Osteocyte (in vitro differentiated cells): Measurements from ENCODE around the gene AVP. TPM values are rescaled to one million over a fixed set of nuclear protein-coding genes. Genes with fewer than 3 reads are reported as not detected.

Source experiments
- DNase-seq: peaks from one replicate; pipeline ENCODE4 v3.0.0; 2021; ENCODE audit warnings: mixed read lengths; ENCODE audit not compliant: unreplicated experiment; ENCODE audit errors: extremely low spot score
- H3K27ac Mint-ChIP-seq: one replicate; pipeline ENCODE4 v1.8.0; 2021; ENCODE audit warnings: mild to moderate bottlenecking, mixed read lengths; ENCODE audit not compliant: unreplicated experiment
- H3K27me3 Mint-ChIP-seq: one replicate; pipeline ENCODE4 v1.8.0; 2021; ENCODE audit warnings: mixed read lengths; ENCODE audit not compliant: unreplicated experiment
- H3K36me3 Mint-ChIP-seq: one replicate; pipeline ENCODE4 v1.8.0; 2021; ENCODE audit warnings: mixed read lengths; ENCODE audit not compliant: unreplicated experiment
- H3K4me1 Mint-ChIP-seq: one replicate; pipeline ENCODE4 v1.8.0; 2021; ENCODE audit warnings: mixed read lengths; ENCODE audit not compliant: unreplicated experiment
- H3K4me3 Mint-ChIP-seq: one replicate; pipeline ENCODE4 v1.8.0; 2021; ENCODE audit warnings: mild to moderate bottlenecking, moderate library complexity, mixed read lengths; ENCODE audit not compliant: unreplicated experiment
- H3K9me3 Mint-ChIP-seq: one replicate; pipeline ENCODE4 v1.8.0; 2021; ENCODE audit warnings: mixed read lengths; ENCODE audit not compliant: unreplicated experiment
- total RNA-seq: library from RNA; stranded (reverse); gene quantifications from 2 replicates; pipeline ENCODE4 v1.2.1, GENCODE V29; 2021
- TF ChIP-seq, protein P1 (sequence below): fragments of 200-600 bp; sonication (generic); IDR thresholded peaks from 2 replicates; pipeline ENCODE4 v1.5.0; 2021; ENCODE audit warnings: antibody characterized with exemption, mild to moderate bottlenecking, moderate library complexity

AVP gene
- total RNA-seq, 1 donor from 2014 or later, result not detected

DNA sequence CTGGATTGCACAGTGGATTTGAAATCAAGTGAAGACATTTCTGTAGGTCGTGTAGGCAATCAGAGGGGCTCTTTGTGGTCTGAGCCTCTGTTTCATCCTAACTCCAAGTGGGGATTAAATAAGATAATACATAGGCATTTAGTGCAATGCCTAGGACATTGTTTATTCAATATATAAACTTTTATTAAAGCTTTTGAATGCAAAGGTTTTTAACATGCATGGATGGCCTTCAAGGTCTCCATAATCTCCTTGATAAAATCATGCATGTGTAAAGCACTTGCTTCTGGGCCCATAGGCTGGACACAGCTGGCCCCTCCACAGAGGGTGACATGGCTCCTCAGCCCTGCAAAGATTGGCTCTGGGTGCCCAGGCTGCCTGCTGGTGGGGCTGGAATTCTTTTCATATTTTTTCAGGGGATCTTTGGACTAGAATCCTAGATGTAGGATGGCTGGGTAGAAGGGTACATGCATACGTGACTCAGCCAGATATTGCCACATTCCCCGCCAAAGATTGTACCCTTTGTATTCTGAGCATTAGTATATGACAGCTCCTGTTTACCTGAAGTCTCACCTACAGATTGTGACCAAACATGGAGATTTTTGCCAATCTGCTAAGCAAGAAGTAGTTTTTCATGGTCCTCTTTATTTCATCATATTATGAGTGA, 19.0 kb upstream of the AVP start:
- no peak for DNase-seq
- Mint-ChIP-seq H3K36me3 (peaks cover 3% of the 10 kb centered on the region), H3K4me1 (no peaks in the 10 kb centered on the region), H3K4me3 (no peak overlapping the region), H3K27me3 (no peaks in the 10 kb centered on the region), H3K27ac (no peak overlapping the region), H3K9me3 (no peaks in the 10 kb centered on the region)
- TF ChIP-seq, protein P1, sequence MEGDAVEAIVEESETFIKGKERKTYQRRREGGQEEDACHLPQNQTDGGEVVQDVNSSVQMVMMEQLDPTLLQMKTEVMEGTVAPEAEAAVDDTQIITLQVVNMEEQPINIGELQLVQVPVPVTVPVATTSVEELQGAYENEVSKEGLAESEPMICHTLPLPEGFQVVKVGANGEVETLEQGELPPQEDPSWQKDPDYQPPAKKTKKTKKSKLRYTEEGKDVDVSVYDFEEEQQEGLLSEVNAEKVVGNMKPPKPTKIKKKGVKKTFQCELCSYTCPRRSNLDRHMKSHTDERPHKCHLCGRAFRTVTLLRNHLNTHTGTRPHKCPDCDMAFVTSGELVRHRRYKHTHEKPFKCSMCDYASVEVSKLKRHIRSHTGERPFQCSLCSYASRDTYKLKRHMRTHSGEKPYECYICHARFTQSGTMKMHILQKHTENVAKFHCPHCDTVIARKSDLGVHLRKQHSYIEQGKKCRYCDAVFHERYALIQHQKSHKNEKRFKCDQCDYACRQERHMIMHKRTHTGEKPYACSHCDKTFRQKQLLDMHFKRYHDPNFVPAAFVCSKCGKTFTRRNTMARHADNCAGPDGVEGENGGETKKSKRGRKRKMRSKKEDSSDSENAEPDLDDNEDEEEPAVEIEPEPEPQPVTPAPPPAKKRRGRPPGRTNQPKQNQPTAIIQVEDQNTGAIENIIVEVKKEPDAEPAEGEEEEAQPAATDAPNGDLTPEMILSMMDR, result no peak

- no peak for DNase-seq
- Mint-ChIP-seq H3K36me3 (peaks cover 3% of the 10 kb centered on the region), H3K4me3 (no peak overlapping the region), H3K9me3 (no peaks in the 10 kb centered on the region), H3K27me3 (no peaks in the 10 kb centered on the region), H3K27ac (no peak overlapping the region), H3K4me1 (no peaks in the 10 kb centered on the region)
- TF ChIP-seq, protein P1, result no peak
Measured at GRCh38 chr20:3102575-3103368, 18.2 kb upstream of the AVP start.

DNA sequence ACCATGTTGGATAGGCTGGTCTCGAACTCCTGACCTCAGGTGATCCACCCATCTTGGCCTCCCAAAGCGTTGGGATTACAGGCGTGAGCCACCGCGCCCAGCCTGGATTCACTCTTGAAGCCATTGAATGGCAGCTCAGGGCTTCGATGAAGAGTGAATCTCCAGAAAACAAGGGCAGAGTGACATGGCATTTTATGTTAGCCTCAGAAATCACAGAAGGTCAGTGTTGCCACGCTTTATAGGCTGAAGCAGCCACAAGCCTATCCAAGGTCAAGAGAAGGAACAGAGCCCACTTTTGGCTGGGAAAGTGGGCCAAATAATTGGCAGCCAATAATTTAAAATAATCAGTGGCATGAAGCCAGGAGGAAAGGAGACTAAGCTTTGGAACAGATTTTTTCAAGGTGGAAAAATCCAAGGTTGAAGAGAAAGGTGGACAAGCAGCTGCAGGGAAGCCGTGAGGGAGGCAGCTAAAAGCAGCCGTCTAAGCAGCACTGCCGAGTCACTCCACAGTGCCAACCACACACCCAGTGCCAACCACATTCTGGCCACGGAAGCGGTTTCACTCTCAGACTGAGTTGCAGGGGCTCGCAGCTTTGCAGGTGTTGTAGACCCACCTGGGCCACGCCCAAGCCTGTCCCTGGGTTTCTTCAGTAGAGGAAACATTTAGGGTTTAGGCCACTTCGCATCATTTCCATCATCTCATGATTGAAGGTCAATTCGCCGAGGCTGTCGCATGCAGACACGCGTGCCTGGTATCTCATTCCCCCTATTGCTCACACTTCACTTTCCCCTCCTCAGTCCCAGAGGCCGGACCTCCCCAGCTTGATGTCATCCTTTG, 17.4 kb upstream of the AVP start:
- TF ChIP-seq, protein P1, result no peak
- Mint-ChIP-seq H3K4me1 (no peaks in the 10 kb centered on the region), H3K27ac (no peak overlapping the region), H3K9me3 (no peaks in the 10 kb centered on the region), H3K27me3 (no peaks in the 10 kb centered on the region), H3K4me3 (no peak overlapping the region), H3K36me3 (peaks cover under 1% of the 10 kb centered on the region)
- DNase-seq, result no peak

DNA sequence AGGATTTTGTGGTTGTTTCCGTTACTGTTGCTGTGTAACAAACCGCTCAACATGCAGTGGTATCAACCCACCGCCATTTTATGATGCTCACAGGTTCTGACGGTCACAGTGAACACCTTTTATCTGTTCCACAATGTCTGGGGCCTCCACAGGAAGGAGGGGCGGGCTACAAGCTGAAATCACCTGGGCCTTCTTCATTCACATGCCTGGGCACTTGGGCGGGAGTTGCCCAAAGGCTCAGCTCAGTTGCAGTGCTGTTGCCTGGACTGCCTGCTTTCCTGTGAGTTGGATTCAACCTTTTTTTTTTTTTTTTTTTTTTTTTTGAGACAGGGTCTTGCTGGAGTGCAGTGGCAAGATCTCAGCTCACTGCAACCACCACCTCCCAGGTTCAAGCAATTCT, 16.7 kb upstream of the AVP start:
- Mint-ChIP-seq H3K27me3 (no peaks in the 10 kb centered on the region), H3K27ac (no peak overlapping the region), H3K4me3 (no peak overlapping the region), H3K9me3 (no peaks in the 10 kb centered on the region), H3K36me3 (no peaks in the 10 kb centered on the region), H3K4me1 (no peaks in the 10 kb centered on the region)
- TF ChIP-seq, protein P1, result no peak
- DNase-seq, result no peak
